DOHH2 (cell line): Measurements from ENCODE around the gene LEKR1.

Experiments
- H3F3A ChIP-seq: fragments of 200-600 bp; sonication (generic), shearing (Covaris generic); 2 replicates; pipeline ENCODE4 v1.6.0; 2016; ENCODE audit warnings: antibody characterized with exemption, mild to moderate bottlenecking; ENCODE audit not compliant: control insufficient read depth, insufficient read depth
- H3K27ac ChIP-seq: fragments of 200-600 bp; sonication (generic); 2 replicates; pipeline ENCODE4 v1.5.1; 2014; ENCODE audit warnings: low read depth, mild to moderate bottlenecking, low read length, moderate library complexity
- H3K27me3 ChIP-seq: fragments of 200-600 bp; sonication (generic); 2 replicates; pipeline ENCODE4 v1.6.1; 2014; ENCODE audit warnings: mild to moderate bottlenecking, low read length, mixed read lengths; ENCODE audit not compliant: control insufficient read depth
- H3K36me3 ChIP-seq: fragments of 200-600 bp; sonication (generic); 2 replicates; pipeline ENCODE4 v1.6.1; 2014; ENCODE audit warnings: mild to moderate bottlenecking, low read length, moderate library complexity, mixed read lengths; ENCODE audit not compliant: control insufficient read depth
- H3K4me1 ChIP-seq: fragments of 200-600 bp; sonication (generic); 2 replicates; pipeline ENCODE4 v1.6.1; 2014; ENCODE audit warnings: mild to moderate bottlenecking, low read length, mixed read lengths; ENCODE audit not compliant: control insufficient read depth
- H3K4me2 ChIP-seq: fragments of 200-600 bp; sonication (generic); 2 replicates; pipeline ENCODE4 v1.6.0; 2014; ENCODE audit warnings: mild to moderate bottlenecking, low read length, moderate library complexity
- H3K4me3 ChIP-seq: fragments of 200-600 bp; sonication (generic); 2 replicates; pipeline ENCODE4 v1.5.1; 2014; ENCODE audit warnings: mild to moderate bottlenecking, low read length, mixed read lengths
- H3K79me2 ChIP-seq: fragments of 200-600 bp; sonication (generic); 2 replicates; pipeline ENCODE4 v1.6.1; 2014; ENCODE audit warnings: mild to moderate bottlenecking, low read length, mixed read lengths; ENCODE audit not compliant: control insufficient read depth
- H3K9me2 ChIP-seq: fragments of 200-600 bp; sonication (generic); replicated peaks from 2 replicates; pipeline ENCODE4 v1.6.1; 2014; ENCODE audit warnings: mild to moderate bottlenecking, low read length, mixed read lengths; ENCODE audit not compliant: control insufficient read depth
- H3K9me3 ChIP-seq: fragments of 200-600 bp; sonication (generic); 2 replicates; pipeline ENCODE4 v1.6.1; 2014; ENCODE audit warnings: antibody characterized with exemption, low read length, mixed read lengths; ENCODE audit not compliant: control insufficient read depth, insufficient read depth
- H4K20me1 ChIP-seq: fragments of 200-600 bp; sonication (generic); 2 replicates; pipeline ENCODE4 v1.6.0; 2014; ENCODE audit warnings: low read depth, mild to moderate bottlenecking, antibody characterized with exemption, low read length, moderate library complexity; ENCODE audit not compliant: control insufficient read depth, insufficient read depth
- EZH2phosphoT487 ChIP-seq: fragments of 200-600 bp; sonication (generic); IDR thresholded peaks from 2 replicates; pipeline ENCODE4 v1.6.1; 2017; ENCODE audit warnings: borderline replicate concordance, mild to moderate bottlenecking, antibody characterized with exemption, low read length, moderate library complexity, mixed read lengths
- TF ChIP-seq, protein P1 (sequence below): fragments of 200-600 bp; sonication (generic); IDR thresholded peaks from one replicate; pipeline ENCODE4 v1.5.1; 2014; ENCODE audit warnings: antibody characterized with exemption, mild to moderate bottlenecking, low read depth, low read length; ENCODE audit not compliant: poor library complexity, severe bottlenecking

The LEKR1 gene

DNA sequence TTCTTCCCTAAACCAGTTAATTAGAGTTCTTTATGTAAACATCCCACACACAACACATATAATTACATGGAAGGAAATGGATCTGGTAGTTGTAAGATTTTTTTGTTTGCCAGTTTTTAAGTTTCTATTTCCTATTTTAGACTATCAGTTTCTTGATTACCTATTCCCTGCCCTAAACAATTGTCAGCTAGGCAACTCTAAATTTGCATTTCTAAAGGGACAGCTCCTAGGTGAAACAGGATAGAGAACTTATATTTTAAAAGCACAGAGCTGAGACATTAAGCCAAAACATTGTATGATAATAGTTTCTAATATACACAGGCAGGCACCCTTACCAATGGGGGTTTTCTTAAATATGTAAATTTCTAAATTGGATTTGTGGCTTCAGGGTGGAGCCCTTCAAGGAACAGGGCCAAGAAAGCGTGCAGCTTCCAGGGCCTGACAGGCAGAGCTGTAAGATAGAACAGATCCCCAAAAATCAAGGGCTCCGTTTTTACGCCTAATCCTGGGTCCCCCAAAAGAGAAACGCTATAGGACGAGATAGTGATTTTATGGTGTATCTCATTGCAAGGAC lies 8.9 kb downstream of the LEKR1 start:
- no peak overlapping the region for H3K4me3 ChIP-seq
- no peaks in the 10 kb centered on the region for H3K9me3 ChIP-seq
- H3K36me3 ChIP-seq = no peaks in the 10 kb centered on the region; the same call in none of the 2 replicates
- H3K79me2 ChIP-seq = no peaks in the 10 kb centered on the region
- no peak for TF ChIP-seq EZH2phosphoT487
- TF ChIP-seq, protein P1, sequence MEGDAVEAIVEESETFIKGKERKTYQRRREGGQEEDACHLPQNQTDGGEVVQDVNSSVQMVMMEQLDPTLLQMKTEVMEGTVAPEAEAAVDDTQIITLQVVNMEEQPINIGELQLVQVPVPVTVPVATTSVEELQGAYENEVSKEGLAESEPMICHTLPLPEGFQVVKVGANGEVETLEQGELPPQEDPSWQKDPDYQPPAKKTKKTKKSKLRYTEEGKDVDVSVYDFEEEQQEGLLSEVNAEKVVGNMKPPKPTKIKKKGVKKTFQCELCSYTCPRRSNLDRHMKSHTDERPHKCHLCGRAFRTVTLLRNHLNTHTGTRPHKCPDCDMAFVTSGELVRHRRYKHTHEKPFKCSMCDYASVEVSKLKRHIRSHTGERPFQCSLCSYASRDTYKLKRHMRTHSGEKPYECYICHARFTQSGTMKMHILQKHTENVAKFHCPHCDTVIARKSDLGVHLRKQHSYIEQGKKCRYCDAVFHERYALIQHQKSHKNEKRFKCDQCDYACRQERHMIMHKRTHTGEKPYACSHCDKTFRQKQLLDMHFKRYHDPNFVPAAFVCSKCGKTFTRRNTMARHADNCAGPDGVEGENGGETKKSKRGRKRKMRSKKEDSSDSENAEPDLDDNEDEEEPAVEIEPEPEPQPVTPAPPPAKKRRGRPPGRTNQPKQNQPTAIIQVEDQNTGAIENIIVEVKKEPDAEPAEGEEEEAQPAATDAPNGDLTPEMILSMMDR = no peak
- H3K4me2 ChIP-seq = no peak overlapping the region
- H3K27me3 ChIP-seq = no peaks in the 10 kb centered on the region
- no peak overlapping the region for H3K27ac ChIP-seq
- no peaks in the 10 kb centered on the region for H4K20me1 ChIP-seq
- no peaks in the 10 kb centered on the region for H3K9me2 ChIP-seq
- H3K4me1 ChIP-seq = peaks cover 21% of the 10 kb centered on the region
- no peaks in the 10 kb centered on the region for H3F3A ChIP-seq

DNA sequence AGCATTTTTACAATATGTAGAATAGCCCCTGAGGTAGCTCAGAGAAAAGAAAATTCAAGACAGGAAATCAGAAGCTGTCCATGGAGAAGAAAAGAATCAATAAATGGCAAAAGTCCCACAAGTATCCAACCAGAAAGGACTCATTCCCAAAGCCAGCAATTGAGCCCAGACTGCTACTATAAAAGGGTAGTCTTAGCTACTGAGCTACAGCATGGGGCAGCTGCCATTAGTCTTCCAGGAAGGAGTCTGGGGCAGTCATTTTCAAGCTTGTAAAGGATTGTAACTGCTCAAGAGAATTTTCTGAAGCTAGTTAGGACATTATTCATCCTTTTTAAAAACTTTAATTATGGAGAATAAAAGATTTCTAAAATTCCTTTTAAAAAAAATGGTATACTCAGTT lies 10.5 kb downstream of the LEKR1 start:
- Histone ChIP-seq H3K27ac (no peak overlapping the region), H3K79me2 (no peaks in the 10 kb centered on the region), H4K20me1 (no peaks in the 10 kb centered on the region), H3K9me3 (no peaks in the 10 kb centered on the region), H3K9me2 (no peaks in the 10 kb centered on the region), H3K4me1 (peaks cover 20% of the 10 kb centered on the region), H3K36me3 (no peaks in the 10 kb centered on the region; the same call in 1 of the 2 replicates), H3K27me3 (no peaks in the 10 kb centered on the region), H3K4me2 (no peak overlapping the region), H3F3A (no peaks in the 10 kb centered on the region), H3K4me3 (no peak overlapping the region)
- TF ChIP-seq, protein P1 = no peak
- TF ChIP-seq EZH2phosphoT487 = no peak

DNA sequence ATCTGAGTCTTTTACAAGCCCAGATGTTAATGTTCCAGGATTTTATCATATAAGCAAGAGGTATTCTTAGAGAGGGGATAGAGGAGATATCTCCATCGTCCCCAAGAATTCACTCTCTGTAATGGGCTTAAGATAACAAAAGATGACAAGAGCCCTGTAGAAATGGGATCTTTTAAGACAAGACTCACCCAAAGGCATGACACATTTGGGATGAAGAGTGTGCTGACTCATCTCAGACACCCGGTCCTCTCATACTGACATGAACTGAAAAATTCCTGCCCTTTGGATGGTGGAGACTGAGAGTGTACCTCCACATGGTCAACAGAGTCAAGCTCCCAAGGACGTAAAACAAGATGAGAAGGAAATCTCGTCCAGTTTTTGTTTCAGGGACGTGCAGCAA lies 11.0 kb downstream of the LEKR1 start:
- H3K27ac ChIP-seq = no peak overlapping the region
- H3K27me3 ChIP-seq = no peaks in the 10 kb centered on the region
- no peaks in the 10 kb centered on the region for H3K9me3 ChIP-seq
- no peaks in the 10 kb centered on the region for H4K20me1 ChIP-seq
- no peak overlapping the region for H3K4me2 ChIP-seq
- peaks cover 16% of the 10 kb centered on the region for H3K4me1 ChIP-seq
- H3F3A ChIP-seq = no peaks in the 10 kb centered on the region
- no peaks in the 10 kb centered on the region for H3K9me2 ChIP-seq
- H3K79me2 ChIP-seq = no peaks in the 10 kb centered on the region
- H3K4me3 ChIP-seq = no peak overlapping the region
- H3K36me3 ChIP-seq = no peaks in the 10 kb centered on the region
- no peak for TF ChIP-seq EZH2phosphoT487
- TF ChIP-seq, protein P1 = no peak
